ENCODE measurements around the gene PSME2.

GRCh38 chr14:24141097-24141880 lies 5.1 kb downstream of the PSME2 start, which contains the start of gene EMC9:
- TF ChIP-seq CTCF (conservative IDR thresholded peaks at IDR 0.05): no peak; the same call in 1 of the 2 replicates
- TF ChIP-seq ZFX (IDR thresholded peaks at IDR 0.05): peak; percentile 87
